Measurements from ENCODE around the gene PABPC5.

Gene PABPC5

GRCh38 chrX:91434351-91435168 lies at the start of gene PABPC5:
PABPC5 (plus strand) TSS chrX:91434839; CDS start chrX:91435578, 739 bp downstream.
- DNase-seq = no peak

- no peak for DNase-seq
Measured at GRCh38 chrX:91389026-91389425, 45.6 kb upstream of the PABPC5 start.

DNA sequence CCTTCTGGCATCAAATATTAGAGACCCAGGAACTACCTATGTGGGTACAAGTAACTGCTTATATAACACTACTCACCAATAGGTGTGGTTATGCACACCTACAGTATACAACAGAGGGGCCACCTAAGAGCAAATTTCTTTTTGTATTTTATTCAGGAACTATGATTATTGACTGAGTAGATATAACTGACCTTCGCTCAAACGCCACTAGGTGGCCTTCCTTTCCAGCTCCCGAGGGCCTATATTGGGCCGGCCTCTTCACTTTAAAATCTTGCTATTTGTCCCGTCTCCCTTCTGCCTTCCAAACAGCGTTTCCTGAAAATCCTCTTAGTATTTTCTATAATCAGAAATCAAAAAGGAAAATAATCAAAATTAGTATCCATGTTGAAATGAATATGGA lies 19.9 kb upstream of the PABPC5 start:
- no peak for DNase-seq

DNA sequence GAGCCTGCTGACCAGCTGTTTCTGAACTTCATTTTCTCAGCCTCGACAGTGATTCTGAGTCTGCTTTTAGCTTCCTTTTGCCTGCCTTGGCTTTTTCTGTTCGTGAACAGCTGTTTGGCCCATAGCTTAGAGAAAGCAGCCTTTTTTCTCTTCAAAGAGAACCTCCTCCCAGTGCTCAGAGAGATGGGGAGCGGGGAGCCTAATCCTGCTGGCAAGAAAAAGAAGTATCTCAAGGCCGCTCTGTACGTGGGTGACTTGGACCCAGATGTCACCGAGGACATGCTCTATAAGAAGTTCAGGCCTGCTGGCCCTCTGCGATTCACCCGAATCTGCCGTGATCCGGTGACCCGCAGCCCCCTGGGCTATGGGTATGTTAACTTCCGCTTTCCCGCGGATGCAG lies 756 bp downstream of the PABPC5 start:
- DNase-seq = no peak

All from NCI-H2029 (cell line).